T1000 (cell line): Measurements from ENCODE around the gene MEIOB.

Experiments
- DNase-seq: peaks from one replicate; lab custom pipeline; 2025; ENCODE audit warnings: mixed read lengths; lab: John Stamatoyannopoulos, UW

MEIOB gene

GRCh38 chr16:1828645-1829410 lies 43.1 kb downstream of the MEIOB start:
- DNase-seq, result no peak

DNA sequence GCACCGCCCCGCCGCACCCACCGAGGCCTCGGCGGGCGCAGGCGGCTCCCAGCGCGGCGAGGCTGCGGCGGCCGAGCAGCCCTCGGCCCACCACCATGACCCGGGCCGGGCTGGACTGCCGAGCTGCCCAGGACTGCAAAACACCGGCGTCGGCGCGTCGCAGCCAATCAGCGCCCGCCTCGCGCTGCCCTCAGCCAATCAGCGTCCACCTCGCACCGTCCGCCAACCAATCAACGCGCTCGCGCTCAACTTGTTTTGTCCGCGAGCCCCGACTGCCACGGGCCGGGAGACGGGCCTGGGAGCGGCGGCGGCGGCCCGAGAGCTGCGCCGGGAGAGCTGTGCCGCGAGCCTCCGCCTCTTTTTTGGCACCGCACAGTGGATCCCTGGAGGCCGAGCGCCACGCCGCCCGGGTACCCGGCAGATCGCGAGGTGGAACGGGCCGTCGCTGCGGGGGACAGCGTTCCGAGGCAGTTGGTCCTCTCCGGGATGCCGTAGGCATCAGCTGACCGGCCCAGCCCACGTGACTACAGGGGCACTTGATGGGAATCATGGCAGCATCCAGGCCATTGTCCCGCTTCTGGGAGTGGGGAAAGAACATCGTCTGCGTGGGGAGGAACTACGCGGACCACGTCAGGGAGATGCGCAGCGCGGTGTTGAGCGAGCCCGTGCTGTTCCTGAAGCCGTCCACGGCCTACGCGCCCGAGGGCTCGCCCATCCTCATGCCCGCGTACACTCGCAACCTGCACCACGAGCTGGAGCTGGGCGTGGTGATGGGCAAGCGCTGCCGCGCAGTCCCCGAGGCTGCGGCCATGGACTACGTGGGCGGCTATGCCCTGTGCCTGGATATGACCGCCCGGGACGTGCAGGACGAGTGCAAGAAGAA lies 45.0 kb downstream of the MEIOB start, which contains the start of the genes FAHD1 and HAGH:
Gene FAHD1 (plus strand): TSS at position 516 of the 883 bp plus-strand sequence. CDS start 33 bp downstream, at position 549.
Gene HAGH (minus strand): TSS at position 135 of the 883 bp plus-strand sequence. CDS start 38 bp downstream, at position 97.
- peak; percentile 85 for DNase-seq

- no peak for DNase-seq
Measured at GRCh38 chr16:1825864-1826690, 45.9 kb downstream of the MEIOB start.

- DNase-seq, result no peak
Measured at GRCh38 chr16:1825381-1825863, 46.5 kb downstream of the MEIOB start.

- no peak for DNase-seq
Measured at GRCh38 chr16:1823821-1824220, 48.1 kb downstream of the MEIOB start.

DNA sequence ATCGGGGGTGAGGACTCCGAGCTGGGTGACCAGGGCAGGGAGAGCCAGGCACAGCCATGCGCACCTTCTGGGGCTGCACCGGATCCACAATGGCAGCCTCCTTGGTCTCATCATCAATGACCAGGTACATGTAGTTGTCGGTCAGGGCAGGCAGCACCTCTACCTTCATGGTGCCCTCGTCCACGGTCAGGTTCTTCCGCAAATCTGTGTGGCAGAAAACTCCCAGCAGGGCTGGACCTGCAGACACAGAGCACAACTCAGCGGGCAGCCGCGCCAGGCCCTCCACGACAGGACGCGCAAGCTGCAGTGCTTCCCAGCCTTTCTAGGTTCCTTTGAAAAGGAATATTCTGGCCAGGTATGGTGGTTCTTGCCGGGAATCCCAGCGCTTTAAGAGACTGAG lies 49.2 kb downstream of the MEIOB start:
- DNase-seq, result no peak

GRCh38 chr16:1821861-1822611 lies 49.9 kb downstream of the MEIOB start:
- DNase-seq, result no peak

DNA sequence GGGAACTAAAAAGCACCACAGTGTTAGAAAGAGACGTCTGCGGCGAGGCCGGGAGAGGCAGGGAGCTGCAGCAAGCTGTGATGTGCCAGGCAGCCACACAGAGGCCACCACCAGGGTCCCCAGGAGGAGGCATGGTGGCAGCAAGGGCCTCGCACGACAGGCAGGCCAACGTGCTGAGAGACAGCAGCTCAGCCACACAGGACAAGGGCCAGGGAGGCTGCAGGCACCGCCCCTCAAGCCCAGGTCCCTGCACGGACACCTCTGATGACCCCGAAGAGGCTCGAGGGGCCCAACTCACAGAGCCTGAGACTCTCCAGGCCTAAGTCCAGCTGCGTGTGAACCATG lies 51.0 kb downstream of the MEIOB start:
- DNase-seq, result no peak

DNA sequence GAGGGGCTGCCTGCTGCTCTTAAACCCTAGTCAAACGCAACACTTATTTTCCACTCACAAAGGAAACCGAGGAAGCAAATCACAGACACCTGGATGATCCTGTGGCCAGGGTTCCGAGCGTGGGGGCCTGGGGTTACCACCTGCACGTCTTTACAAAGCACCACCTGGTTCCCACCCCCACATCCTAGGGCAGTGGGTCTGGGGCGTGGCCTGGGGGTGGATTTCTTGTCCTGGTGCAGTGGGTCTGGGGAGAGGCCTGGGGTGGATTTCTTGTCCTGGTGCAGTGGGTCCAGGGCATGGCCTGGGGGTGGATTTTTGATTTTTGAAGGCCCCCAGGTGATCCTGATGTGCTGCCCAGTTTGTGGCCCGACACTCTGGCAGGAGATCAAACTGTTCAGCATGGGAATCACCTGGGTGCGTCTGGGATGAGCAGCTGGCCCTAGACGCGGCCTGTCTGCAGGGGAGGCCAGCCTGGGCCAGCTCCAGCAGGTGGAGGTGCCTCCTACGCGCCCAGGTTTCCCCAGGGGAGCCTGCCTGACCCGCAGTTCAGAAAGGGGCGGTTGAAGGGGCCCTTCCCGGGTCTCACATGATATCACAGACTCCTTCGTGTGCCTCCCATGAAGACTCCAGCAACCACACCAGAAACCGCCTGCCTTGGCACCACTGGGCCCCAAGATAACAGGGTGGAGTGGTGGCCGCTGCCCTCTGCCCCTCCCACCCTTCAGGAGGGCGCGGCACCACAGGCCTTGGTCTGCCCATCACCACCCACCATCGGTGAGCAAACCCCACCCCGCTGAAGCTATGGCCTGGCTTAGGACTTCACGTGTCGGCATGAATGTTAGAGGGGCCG lies 51.6 kb downstream of the MEIOB start:
- no peak for DNase-seq

DNA sequence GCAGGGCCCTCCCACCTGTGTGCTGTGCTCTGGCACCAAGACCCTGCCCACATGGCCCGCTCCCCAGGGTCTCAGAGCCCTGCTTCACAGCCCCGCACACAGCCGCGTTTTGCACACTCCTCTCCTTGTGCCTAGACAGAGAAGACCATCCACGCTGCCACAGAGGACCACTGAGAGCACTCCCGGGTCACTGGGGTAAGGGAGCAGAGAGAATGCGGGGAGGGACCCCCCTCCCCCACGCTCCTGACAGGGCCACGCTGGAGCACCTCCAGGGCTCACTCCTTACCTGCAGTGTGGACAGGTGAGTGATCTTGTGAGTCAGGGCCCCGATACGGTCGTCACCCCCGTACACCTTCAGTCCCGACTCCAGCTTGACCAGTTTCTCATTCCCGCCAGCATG lies 52.4 kb downstream of the MEIOB start:
- DNase-seq, result no peak

- no peak for DNase-seq
Measured at GRCh38 chr16:1818873-1819525, 53.0 kb downstream of the MEIOB start.

GRCh38 chr16:1818204-1818872 lies 53.6 kb downstream of the MEIOB start:
- DNase-seq, result no peak

DNA sequence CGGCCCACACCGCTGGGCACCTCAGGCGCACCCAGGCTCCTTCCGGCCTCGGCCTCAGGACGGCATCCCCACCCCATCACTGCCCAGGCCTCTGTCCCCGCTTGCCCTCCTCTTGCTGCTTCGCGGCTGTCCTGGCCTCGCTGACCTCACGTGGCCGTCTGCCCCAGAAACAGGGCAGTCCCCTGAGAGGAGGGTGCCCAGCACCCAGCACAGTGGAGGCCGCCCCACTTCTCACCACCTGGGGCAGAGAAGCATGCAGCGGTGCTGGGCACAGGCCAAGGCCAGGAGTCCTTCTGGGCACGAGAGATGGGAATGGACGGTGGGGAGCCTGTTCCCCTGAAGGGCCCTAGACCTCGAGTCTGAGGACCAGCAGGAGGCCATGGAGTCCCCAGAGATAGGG lies 54.2 kb downstream of the MEIOB start:
- DNase-seq, result no peak

DNA sequence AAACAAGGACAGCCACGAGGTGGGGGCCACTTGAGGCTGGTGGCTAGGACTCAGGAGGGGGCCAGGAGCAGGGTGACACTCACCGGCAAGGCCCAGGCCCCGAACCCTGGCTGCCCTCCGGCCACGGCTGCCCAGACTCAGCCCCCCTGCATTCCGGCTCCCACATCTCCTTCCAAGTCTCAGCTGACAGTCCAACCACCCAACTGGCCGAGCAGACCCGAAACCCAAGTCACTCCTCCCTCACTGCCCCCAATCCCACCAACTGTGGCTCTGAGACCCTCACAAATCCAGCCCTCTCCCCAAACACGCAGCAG lies 54.7 kb downstream of the MEIOB start:
- DNase-seq, result no peak

GRCh38 chr16:1816396-1817275 lies 55.3 kb downstream of the MEIOB start:
- DNase-seq, result no peak

- DNase-seq, result no peak
Measured at GRCh38 chr16:1815461-1815860, 56.5 kb downstream of the MEIOB start.

GRCh38 chr16:1812732-1813163 lies 59.2 kb downstream of the MEIOB start:
- DNase-seq, result no peak

DNA sequence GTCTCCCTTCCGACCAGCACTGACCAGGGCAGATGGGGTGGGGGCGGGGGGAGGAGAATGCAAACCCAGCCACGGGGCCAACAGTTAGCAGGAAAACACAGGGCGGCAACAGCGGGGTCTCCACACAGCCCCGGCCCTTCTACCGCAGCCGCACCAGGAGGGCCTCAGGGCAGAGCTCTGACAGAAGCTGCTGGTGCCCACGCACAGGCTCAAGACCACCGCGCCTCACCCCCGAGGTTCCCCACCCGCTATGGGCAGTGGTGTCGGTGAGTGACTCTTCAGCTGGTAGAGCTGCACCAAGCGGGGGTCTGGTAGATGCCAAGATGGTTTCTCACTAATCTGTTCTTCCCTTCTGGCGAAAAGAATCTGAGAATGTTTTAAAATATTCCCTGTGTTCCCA lies 61.4 kb downstream of the MEIOB start:
- no peak for DNase-seq
